Gastrocnemius medialis (tissue), 4 donors: ENCODE data around the gene CTNNA2. TPM values are rescaled to one million over a fixed set of nuclear protein-coding genes. Genes with fewer than 3 reads are reported as not detected.

ENCODE experiments used
- ATAC-seq, 2 donors: fragments of 150-250 bp; one replicate each; pipeline ENCODE4 v1.9.1; 2016
- DNase-seq, 2 donors: peaks; one replicate each; pipeline ENCODE4 v3.0.0-alpha.2; 2019
- H3K27ac ChIP-seq, 4 donors: fragments of 200-600 bp; sonication (generic); 1 replicate in 1 of 4; 2 replicates in 3 of 4; pipeline ENCODE4 v1.5.1; 2016 to 2018; ENCODE audit warnings: mild to moderate bottlenecking in 2 of 4, moderate library complexity in 1 of 4
- H3K27me3 ChIP-seq, 3 donors: fragments of 200-600 bp; sonication (generic) in 2 of 3; 1 replicate in 1 of 3; 2 replicates in 2 of 3; pipeline versions ENCODE4 v1.5.1 to v1.6.0; 2016 to 2019; ENCODE audit warnings: mild to moderate bottlenecking in 1 of 3, moderate library complexity in 1 of 3
- H3K36me3 ChIP-seq, 2 donors: fragments of 200-600 bp; sonication (generic) in 1 of 2; one replicate each; pipeline ENCODE4 v1.5.1; 2017 to 2018
- H3K4me1 ChIP-seq, 2 donors: fragments of 200-600 bp; sonication (generic) in 1 of 2; one replicate each; pipeline ENCODE4 v1.5.1; 2016 to 2017; ENCODE audit warnings: mild to moderate bottlenecking in 2 of 2
- H3K4me3 ChIP-seq, 4 donors: fragments of 200-600 bp; sonication (generic) in 3 of 4; 1 replicate in 1 of 4; 2 replicates in 3 of 4; pipeline ENCODE4 v1.5.1; 2016 to 2019; ENCODE audit warnings: mild to moderate bottlenecking in 2 of 4
- H3K9me3 ChIP-seq, 3 donors: fragments of 200-600 bp; sonication (generic) in 2 of 3; 1 replicate in 1 of 3; 2 replicates in 2 of 3; pipeline ENCODE4 v1.5.1; 2016 to 2019
- CTCF ChIP-seq, 5 experiments: fragments of 450-650 bp in 3 of 5; fragments of 200-600 bp in 2 of 5; sonication (generic) in 2 of 5; IDR thresholded peaks in 4 of 5; conservative IDR thresholded peaks in 1 of 5; 1 replicate in 4 of 5; 2 replicates in 1 of 5; pipeline ENCODE4 v1.5.1; 2016 to 2019; ENCODE audit warnings: antibody characterized with exemption in 5 of 5, mild to moderate bottlenecking in 3 of 5, moderate library complexity in 3 of 5
- POLR2A ChIP-seq, 2 donors: fragments of 450-650 bp; IDR thresholded peaks; one replicate each; pipeline ENCODE4 v1.6.1; 2017; ENCODE audit warnings: antibody characterized with exemption in 2 of 2, mild to moderate bottlenecking in 2 of 2, moderate library complexity in 2 of 2
- in situ Hi-C, 4 donors: fragments of 200-750 bp; cut with MboI; loops; one replicate each; pipeline versions ENCODE4 v1.15.0 to v1.8.0; 2017; ENCODE audit warnings: low sequenced_read_pairs in 4 of 4
- intact Hi-C: fragments of 100-400 bp; cut with DNase I; formaldehyde crosslinking; loops from one replicate; pipeline ENCODE4 v1.15.1; 2023; ENCODE audit warnings: low total_unique reads
- total RNA-seq, 4 donors: library from RNA; depleted of rRNA; stranded (reverse); fragments of >200 nt; gene quantifications; one replicate each; pipeline versions ENCODE4 v1.1.0 to v1.2.3, GENCODE V29; 2016

The CTNNA2 gene
- total RNA-seq, 4 donors from 2014 or later, result not detected

DNA sequence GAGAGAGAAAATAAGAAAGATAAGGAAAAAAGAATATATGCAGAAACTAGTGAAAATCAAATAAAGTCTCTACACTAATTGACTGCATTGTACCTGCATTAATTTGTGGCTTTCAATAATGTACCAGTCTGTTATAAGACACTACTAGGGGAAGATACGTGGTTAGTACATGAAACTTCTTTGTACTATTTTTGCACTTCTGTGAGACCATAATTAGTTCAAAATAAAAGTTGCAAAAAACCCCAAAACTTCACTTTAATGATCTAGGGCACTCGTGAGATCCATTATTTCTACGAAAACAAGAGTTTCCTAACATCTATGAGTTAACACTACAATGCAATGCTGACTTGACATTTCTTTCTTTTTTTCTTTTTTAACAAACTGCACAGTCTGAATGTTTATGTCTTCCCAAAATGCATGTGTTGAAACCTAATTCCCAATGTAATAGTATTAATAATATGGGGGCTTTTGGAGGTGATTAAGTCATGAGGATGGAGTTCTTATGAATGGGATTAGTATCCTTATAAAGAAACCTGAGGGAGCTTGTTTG is 954.5 kb downstream of the CTNNA2 start:
- H3K27ac ChIP-seq, result no peak overlapping the region
- no peaks in the 10 kb centered on the region for H3K4me1 ChIP-seq
- intact Hi-C loops, result no loop called here
- ATAC-seq, result no peak
- no peaks in the 10 kb centered on the region for H3K9me3 ChIP-seq
- H3K27me3 ChIP-seq, result no peaks in the 10 kb centered on the region
- in situ Hi-C loops, result no loop called here
- H3K36me3 ChIP-seq, result no peaks in the 10 kb centered on the region
- TF ChIP-seq POLR2A (IDR thresholded peaks at IDR 0.05), result no peak
- no peak for DNase-seq
- H3K4me3 ChIP-seq, result no peak overlapping the region

DNA sequence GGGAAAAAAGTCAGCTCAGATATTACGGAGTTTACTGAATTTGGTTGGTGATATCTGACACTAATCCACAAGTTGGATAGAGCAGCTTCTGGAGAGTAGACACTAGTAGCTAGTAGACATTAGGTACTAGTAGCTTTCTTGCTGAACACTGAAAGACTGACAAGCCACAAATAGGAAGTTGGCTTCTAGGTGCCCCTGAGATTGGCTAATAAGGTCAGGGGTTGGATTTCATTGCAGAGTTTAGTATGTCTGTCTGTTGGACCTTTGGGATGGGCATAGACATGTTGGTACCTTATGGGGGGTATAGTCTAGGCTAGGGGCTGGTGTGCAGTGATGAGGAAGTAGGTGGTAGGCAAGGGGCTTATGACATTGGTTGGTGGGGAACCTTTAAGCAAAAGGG is 956.6 kb downstream of the CTNNA2 start:
- no peak for TF ChIP-seq CTCF (IDR thresholded peaks at IDR 0.05 in 4 of 5, conservative IDR thresholded peaks at IDR 0.05 in 1 of 5)
- H3K4me3 ChIP-seq, result no peak overlapping the region
- no peaks in the 10 kb centered on the region for H3K27me3 ChIP-seq
- ATAC-seq (no peak), DNase-seq (no peak)
- in situ Hi-C loops (no loop called here), intact Hi-C loops (no loop called here)
- no peak overlapping the region for H3K27ac ChIP-seq
- H3K4me1 ChIP-seq, result no peaks in the 10 kb centered on the region
- no peaks in the 10 kb centered on the region for H3K36me3 ChIP-seq
- H3K9me3 ChIP-seq, result no peaks in the 10 kb centered on the region

DNA sequence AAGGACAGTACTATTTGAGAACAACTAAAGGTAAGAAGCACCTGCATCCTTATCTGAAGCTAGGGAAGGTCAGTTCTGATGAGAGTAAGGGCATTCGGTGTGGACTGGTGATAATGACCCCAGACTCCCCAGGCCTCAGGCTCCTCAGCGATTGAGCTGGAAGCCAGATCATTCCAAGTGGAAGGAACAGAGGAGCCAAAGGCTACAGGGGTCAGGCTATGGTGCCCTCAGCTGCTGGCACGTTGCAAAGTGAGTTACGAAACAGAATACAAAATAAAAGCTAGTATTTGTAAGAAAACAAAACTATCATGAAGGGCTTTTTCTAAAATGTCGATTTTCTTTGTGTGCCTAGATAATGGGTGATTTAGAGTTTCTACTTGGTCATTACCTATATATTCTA is 960.2 kb downstream of the CTNNA2 start:
- ATAC-seq, result no peak
- in situ Hi-C loops (no loop called here), intact Hi-C loops (no loop called here)
- H3K36me3 ChIP-seq, result no peaks in the 10 kb centered on the region
- H3K9me3 ChIP-seq, result no peaks in the 10 kb centered on the region
- H3K4me3 ChIP-seq, result no peak overlapping the region
- H3K27me3 ChIP-seq, result no peaks in the 10 kb centered on the region
- H3K27ac ChIP-seq, result no peak overlapping the region
- no peak for TF ChIP-seq POLR2A (IDR thresholded peaks at IDR 0.05)
- no peak for TF ChIP-seq CTCF (IDR thresholded peaks at IDR 0.05 in 4 of 5, conservative IDR thresholded peaks at IDR 0.05 in 1 of 5)
- no peak for DNase-seq
- H3K4me1 ChIP-seq, result no peaks in the 10 kb centered on the region

DNA sequence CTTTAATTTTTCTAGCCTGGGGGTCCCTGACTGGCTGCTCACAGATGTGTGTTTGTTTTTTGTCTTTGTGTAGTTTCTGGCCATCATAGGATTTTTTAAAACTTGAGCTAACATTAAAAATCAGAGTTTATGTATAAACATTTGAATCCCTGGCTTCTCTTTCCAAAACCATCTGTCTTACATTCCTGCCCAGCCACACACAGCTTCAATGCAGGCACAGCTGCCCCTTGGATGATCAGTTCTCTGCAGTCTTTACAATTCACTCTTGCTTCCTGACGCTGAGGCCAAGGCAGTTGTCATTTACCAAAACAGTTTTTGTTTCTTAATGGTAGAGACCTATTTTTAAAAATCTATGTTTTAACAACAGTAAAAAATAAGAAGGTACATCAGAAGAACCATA is 960.9 kb downstream of the CTNNA2 start:
- Histone ChIP-seq H3K27ac (no peak overlapping the region), H3K4me1 (no peaks in the 10 kb centered on the region), H3K4me3 (no peak overlapping the region), H3K27me3 (no peaks in the 10 kb centered on the region), H3K36me3 (no peaks in the 10 kb centered on the region), H3K9me3 (no peaks in the 10 kb centered on the region)
- DNase-seq, result no peak
- TF ChIP-seq POLR2A (IDR thresholded peaks at IDR 0.05) (no peak), CTCF (IDR thresholded peaks at IDR 0.05 in 4 of 5, conservative IDR thresholded peaks at IDR 0.05 in 1 of 5) (no peak)
- no peak for ATAC-seq
- intact Hi-C loops, result no loop called here
- in situ Hi-C loops, result no loop called here

- no peaks in the 10 kb centered on the region for H3K27me3 ChIP-seq
- no peak for ATAC-seq
- H3K4me1 ChIP-seq, result no peaks in the 10 kb centered on the region
- intact Hi-C loops (no loop called here), in situ Hi-C loops (no loop called here)
- DNase-seq, result no peak
- no peaks in the 10 kb centered on the region for H3K36me3 ChIP-seq
- no peaks in the 10 kb centered on the region for H3K9me3 ChIP-seq
- H3K4me3 ChIP-seq, result no peak overlapping the region
- no peak overlapping the region for H3K27ac ChIP-seq
- TF ChIP-seq POLR2A (IDR thresholded peaks at IDR 0.05), result no peak
- TF ChIP-seq CTCF (IDR thresholded peaks at IDR 0.05 in 4 of 5, conservative IDR thresholded peaks at IDR 0.05 in 1 of 5), result no peak
These were observed 963.1 kb downstream of the CTNNA2 start for GRCh38 chr2:80475970-80476369.
